ENCODE results near the gene HNRNPU.

GRCh38 chr1:244804841-244805240 lies 59.5 kb downstream of the HNRNPU start:
- TF ChIP-seq ETV6 (CRISPR knock-in tag; IDR thresholded peaks at IDR 0.05), result no peak
- TF ChIP-seq IRF1 (CRISPR knock-in tag; IDR thresholded peaks at IDR 0.05), result no peak
- no peak for TF ChIP-seq CTCF (IDR thresholded peaks at IDR 0.05)

All from WTC11 (cell line).